GM12874 (cell line): ENCODE results near the gene ARHGAP19.

ENCODE experiments used
- TF ChIP-seq, protein P1 (sequence below): IDR thresholded peaks from 2 replicates; pipeline ENCODE4 v1.5.1; 2011; ENCODE audit warnings: low read depth, mild to moderate bottlenecking, control low read depth, low read length, moderate library complexity; ENCODE audit not compliant: insufficient read depth

The ARHGAP19 gene

DNA sequence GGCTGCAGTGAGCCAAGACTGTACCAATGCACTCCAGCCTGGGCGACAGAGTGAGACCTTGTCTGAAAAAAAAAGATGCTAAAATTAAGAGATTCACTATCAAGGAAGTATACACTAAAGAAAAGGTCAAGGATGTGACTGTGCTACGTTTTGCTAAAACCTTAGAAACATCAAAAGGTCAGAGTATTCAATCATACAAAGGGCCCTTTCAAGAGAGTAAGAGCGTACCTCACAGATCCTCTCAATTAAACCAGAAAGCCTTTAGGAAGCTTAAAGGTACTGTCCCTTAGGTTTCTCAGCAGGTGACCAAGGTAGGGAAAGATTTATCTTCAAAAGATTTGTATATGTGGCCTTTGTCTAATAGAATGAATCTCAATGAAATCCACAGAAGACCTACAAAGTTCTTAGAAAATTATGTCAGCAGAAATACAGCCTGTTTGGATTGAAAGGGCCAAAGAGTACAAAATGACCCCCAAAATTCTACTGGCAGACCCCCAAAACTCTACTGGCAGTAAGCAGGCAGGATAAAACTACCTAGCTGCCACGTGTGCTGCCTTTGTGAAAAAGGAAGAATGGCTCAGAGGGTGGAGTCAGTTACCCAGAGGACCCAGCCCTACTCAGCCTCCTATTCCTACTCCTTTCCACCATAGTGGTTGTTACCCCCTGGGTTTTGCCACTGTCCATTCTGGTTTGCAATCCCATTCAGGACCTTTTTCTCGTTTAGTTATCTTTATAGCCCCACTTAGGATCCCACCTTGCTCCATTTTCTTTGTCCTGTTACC lies 36.7 kb downstream of the ARHGAP19 start:
- TF ChIP-seq, protein P1, sequence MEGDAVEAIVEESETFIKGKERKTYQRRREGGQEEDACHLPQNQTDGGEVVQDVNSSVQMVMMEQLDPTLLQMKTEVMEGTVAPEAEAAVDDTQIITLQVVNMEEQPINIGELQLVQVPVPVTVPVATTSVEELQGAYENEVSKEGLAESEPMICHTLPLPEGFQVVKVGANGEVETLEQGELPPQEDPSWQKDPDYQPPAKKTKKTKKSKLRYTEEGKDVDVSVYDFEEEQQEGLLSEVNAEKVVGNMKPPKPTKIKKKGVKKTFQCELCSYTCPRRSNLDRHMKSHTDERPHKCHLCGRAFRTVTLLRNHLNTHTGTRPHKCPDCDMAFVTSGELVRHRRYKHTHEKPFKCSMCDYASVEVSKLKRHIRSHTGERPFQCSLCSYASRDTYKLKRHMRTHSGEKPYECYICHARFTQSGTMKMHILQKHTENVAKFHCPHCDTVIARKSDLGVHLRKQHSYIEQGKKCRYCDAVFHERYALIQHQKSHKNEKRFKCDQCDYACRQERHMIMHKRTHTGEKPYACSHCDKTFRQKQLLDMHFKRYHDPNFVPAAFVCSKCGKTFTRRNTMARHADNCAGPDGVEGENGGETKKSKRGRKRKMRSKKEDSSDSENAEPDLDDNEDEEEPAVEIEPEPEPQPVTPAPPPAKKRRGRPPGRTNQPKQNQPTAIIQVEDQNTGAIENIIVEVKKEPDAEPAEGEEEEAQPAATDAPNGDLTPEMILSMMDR = no peak

GRCh38 chr10:97254694-97255093 lies 37.7 kb downstream of the ARHGAP19 start:
- TF ChIP-seq, protein P1 = no peak

- TF ChIP-seq, protein P1 = no peak
These were observed 41.5 kb downstream of the ARHGAP19 start for GRCh38 chr10:97250952-97251351.

GRCh38 chr10:97243836-97244235 lies 48.6 kb downstream of the ARHGAP19 start:
- TF ChIP-seq, protein P1 = no peak

DNA sequence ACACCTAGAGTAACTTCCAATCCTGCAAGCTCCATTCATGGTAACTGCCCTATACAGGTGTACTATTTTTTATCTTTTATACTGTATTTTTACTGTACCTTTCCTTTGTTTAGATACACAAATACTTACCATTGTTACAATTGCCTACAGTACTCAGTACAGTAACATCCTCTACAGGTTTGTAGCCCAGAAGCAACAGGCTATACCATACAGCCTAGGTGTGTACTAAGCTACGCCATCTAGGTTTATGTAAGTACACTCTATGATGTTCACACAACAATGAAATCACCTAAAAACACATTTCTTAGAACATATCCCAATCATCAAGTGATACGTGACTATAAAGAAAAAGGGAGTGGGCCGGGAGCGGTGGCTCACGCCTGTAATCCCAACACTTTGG lies 53.6 kb downstream of the ARHGAP19 start:
- TF ChIP-seq, protein P1 = no peak

DNA sequence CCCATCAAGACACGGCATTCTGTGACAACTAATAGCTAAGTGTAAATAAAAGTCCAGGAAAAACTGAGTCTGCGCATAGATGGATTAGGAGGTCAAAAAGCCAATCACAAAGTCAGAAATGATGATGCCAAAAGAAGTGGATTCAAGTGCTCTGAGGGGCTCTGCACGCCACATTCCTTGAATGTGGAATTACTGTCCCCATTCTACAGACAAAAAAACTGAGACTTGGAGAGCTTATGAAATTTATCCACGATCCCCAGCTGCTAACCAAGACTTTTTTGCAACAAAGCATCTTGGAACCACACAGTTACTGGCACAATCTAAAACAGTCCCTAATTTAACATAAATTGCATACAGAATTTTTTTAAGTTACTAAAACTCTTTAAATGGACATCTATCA lies 57.1 kb downstream of the ARHGAP19 start:
- TF ChIP-seq, protein P1 = no peak

- TF ChIP-seq, protein P1 = peak; percentile 31; the same call in 1 of the 2 replicates
These were observed 58.0 kb downstream of the ARHGAP19 start for GRCh38 chr10:97234400-97234799.

DNA sequence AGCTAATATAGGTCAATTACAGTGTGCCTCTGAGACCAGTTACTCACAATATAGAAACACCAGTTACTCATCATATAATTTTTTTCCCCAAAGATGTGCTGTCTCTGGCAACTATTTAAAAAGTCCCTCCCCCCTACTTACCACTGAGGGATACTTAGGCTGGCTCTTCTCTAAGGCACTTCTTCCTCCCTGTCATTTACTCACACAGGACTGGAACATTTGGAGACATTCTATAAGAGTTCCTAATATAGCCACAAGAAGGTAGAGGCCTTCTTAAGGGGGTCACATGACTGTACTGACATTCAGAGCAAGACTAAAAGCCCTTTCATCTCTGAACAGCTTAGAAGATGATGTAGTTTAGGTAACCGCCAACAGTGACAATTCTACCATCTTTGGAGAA lies 62.3 kb downstream of the ARHGAP19 start:
- TF ChIP-seq, protein P1 = no peak
